Fibroblast of mammary gland (primary cell): ENCODE results near the gene MRTFB.

Source experiments
- DNase-seq: peaks from one replicate; pipeline ENCODE4 v3.0.0-alpha.2; 2010; ENCODE audit warnings: low read depth
- H3K4me3 ChIP-seq: 2 replicates; pipeline ENCODE4 v1.5.1; 2011; ENCODE audit warnings: low read depth, mild to moderate bottlenecking, low read length, moderate library complexity; ENCODE audit not compliant: control insufficient read depth
- TF ChIP-seq, protein P1 (sequence below): conservative IDR thresholded peaks from 2 replicates; pipeline ENCODE4 v1.5.1; 2011; ENCODE audit warnings: low read depth, low read length, inconsistent platforms; ENCODE audit not compliant: control insufficient read depth, insufficient read depth

MRTFB gene

GRCh38 chr16:14315683-14316320, 244.7 kb downstream of the MRTFB start:
- no peak overlapping the region for H3K4me3 ChIP-seq
- TF ChIP-seq, protein P1, sequence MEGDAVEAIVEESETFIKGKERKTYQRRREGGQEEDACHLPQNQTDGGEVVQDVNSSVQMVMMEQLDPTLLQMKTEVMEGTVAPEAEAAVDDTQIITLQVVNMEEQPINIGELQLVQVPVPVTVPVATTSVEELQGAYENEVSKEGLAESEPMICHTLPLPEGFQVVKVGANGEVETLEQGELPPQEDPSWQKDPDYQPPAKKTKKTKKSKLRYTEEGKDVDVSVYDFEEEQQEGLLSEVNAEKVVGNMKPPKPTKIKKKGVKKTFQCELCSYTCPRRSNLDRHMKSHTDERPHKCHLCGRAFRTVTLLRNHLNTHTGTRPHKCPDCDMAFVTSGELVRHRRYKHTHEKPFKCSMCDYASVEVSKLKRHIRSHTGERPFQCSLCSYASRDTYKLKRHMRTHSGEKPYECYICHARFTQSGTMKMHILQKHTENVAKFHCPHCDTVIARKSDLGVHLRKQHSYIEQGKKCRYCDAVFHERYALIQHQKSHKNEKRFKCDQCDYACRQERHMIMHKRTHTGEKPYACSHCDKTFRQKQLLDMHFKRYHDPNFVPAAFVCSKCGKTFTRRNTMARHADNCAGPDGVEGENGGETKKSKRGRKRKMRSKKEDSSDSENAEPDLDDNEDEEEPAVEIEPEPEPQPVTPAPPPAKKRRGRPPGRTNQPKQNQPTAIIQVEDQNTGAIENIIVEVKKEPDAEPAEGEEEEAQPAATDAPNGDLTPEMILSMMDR, result no peak
- no peak for DNase-seq
